ENCODE results near the gene TMEM184A. TPM values are rescaled to one million over a fixed set of nuclear protein-coding genes. Genes with fewer than 3 reads are reported as not detected.

The TMEM184A gene
- total and polyA plus RNA-seq, 2 of the 8 experiments (the other 6 are each of a cell fraction or from before 2014, with no cell fraction given) = 1.8 to 2.1 TPM

- no peak overlapping the region for H2BK5ac ChIP-seq (ENCODE audit: low read depth, low read length)
- H4K8ac ChIP-seq (ENCODE audit: extremely low read depth, insufficient read depth, low read length) = no peak overlapping the region
- H3K14ac ChIP-seq (ENCODE audit: insufficient read length) = no peak overlapping the region
- no peak overlapping the region for H2AFZ ChIP-seq (ENCODE audit: low read length)
- WGBS, 2 experiments (ENCODE audit: extremely low coverage in 1 of 2, insufficient coverage in 1 of 2, insufficient read length in 1 of 2, insufficient replicate concordance in 2 of 2, low coverage in 1 of 2, low lambda C conversion rate in 2 of 2, missing lambda C conversion rate in 1 of 2) = 93% methylated on average over 25 of the region's 26 CpGs; no CpG with 5 or more reads in 1 of the 2 experiments
- no peak overlapping the region for H3K4me3 ChIP-seq (ENCODE audit: extremely low read depth in 1 of 4, insufficient read depth in 2 of 4, low read depth in 3 of 4, low read length in 4 of 4)
- no peak overlapping the region for H4K91ac ChIP-seq (replicated peaks; ENCODE audit: insufficient read length, low read length)
- H3K36me3 ChIP-seq (ENCODE audit: control insufficient read depth in 2 of 4, insufficient read depth in 4 of 4, low read length in 3 of 4) = peaks cover 12 to 66% (median 37%) of the 10 kb centered on the region in 4 experiments
- no peak overlapping the region for H3K18ac ChIP-seq (ENCODE audit: extremely low read depth, low read length)
- POLR2A ChIA-PET (ENCODE audit: partially characterized antibody) = interaction anchor here (0.7 to 2.9 kb wide), 7 partner anchors 10 to 61 kb away, joined by 3 to 17 read pairs (median 4); partner anchors contain the start of gene INTS1
- no peak overlapping the region for H2BK120ac ChIP-seq (replicated peaks; ENCODE audit: low read depth, low read length)
- H3K4me1 ChIP-seq (replicated peaks in 1 of 4; ENCODE audit: control insufficient read depth in 3 of 4, insufficient read depth in 4 of 4, low read length in 3 of 4) = no peaks in the 10 kb centered on the region
- CTCF ChIA-PET (ENCODE audit: partially characterized antibody) = interaction anchor here (1.7 to 2.0 kb wide), 2 partner anchors 16 to 19 kb away, joined by 5 to 6 read pairs; no protein-coding TSS in a partner anchor
- H3K4me2 ChIP-seq (ENCODE audit: insufficient read depth in 1 of 2, low read depth in 2 of 2, low read length in 2 of 2) = no peak overlapping the region
- H3K23me2 ChIP-seq (ENCODE audit: low read depth, low read length) = no peaks in the 10 kb centered on the region
- no peak for FAIRE-seq
- no peaks in the 10 kb centered on the region for H3K79me1 ChIP-seq (ENCODE audit: low read depth, low read length)
- no peak overlapping the region for H3K23ac ChIP-seq (ENCODE audit: insufficient read length)
- H2AK5ac ChIP-seq (ENCODE audit: low read depth, low read length) = no peak overlapping the region
- H3K79me2 ChIP-seq (ENCODE audit: control insufficient read depth in 1 of 2, insufficient read depth in 2 of 2, low read length in 2 of 2) = no peaks in the 10 kb centered on the region
- H2BK20ac ChIP-seq (ENCODE audit: low read length) = no peak overlapping the region
- H3K56ac ChIP-seq (replicated peaks; ENCODE audit: insufficient read length, low read depth, low read length) = no peak overlapping the region
- no peak overlapping the region for H3K9ac ChIP-seq (replicated peaks in 1 of 4; ENCODE audit: extremely low read depth in 1 of 4, low read depth in 3 of 4, low read length in 3 of 4)
- no peak overlapping the region for H2BK12ac ChIP-seq (ENCODE audit: low read depth, low read length)
- H3K4ac ChIP-seq (replicated peaks; ENCODE audit: insufficient read length, low read depth, low read length) = no peak overlapping the region
- TF ChIP-seq EGR1 (IDR thresholded peaks at IDR 0.05; ENCODE audit: borderline replicate concordance, low read depth, low read length) (no peak), BACH1 (IDR thresholded peaks at IDR 0.05; ENCODE audit: low read length) (no peak), CTBP2 (IDR thresholded peaks at IDR 0.05; ENCODE audit: borderline replicate concordance, insufficient read depth, insufficient read length, low read length) (no peak)
- TF ChIP-seq, protein P1, sequence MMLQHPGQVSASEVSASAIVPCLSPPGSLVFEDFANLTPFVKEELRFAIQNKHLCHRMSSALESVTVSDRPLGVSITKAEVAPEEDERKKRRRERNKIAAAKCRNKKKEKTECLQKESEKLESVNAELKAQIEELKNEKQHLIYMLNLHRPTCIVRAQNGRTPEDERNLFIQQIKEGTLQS (IDR thresholded peaks at IDR 0.05; ENCODE audit: insufficient read depth, low read depth, low read length) = no peak
- H3K27ac ChIP-seq (ENCODE audit: low read depth, low read length) = no peak overlapping the region
- H2BK15ac ChIP-seq (ENCODE audit: low read length) = no peak overlapping the region
- no peaks in the 10 kb centered on the region for H3K9me3 ChIP-seq (ENCODE audit: insufficient read depth in 2 of 2, low read depth in 1 of 2, low read length in 1 of 2)
- H3K27me3 ChIP-seq (replicated peaks in 1 of 4; ENCODE audit: control insufficient read depth in 3 of 4, extremely low read depth in 1 of 4, insufficient read depth in 3 of 4, low read length in 3 of 4) = no peaks in the 10 kb centered on the region
- no peak for DNase-seq (ENCODE audit: low read depth in 1 of 2, low spot score in 2 of 2)
- H4K20me1 ChIP-seq (replicated peaks in 1 of 2; ENCODE audit: control insufficient read depth in 1 of 2, insufficient read depth in 2 of 2, low read length in 2 of 2) = peaks cover 6 to 14% of the 10 kb centered on the region in 2 experiments
- H4K5ac ChIP-seq (ENCODE audit: insufficient read length, low read depth, low read length) = no peak overlapping the region
Measured at GRCh38 chr7:1493571-1493970, 62.4 kb downstream of the TMEM184A start.
